Glutamatergic neuron (in vitro differentiated cells): ENCODE data around the gene OPA1. TPM values are rescaled to one million over a fixed set of nuclear protein-coding genes. Genes with fewer than 3 reads are reported as not detected.
A peak's percentile ranks its signal among the peaks of the same experiment; 100 is the strongest.

ENCODE experiments used
- DNase-seq: peaks from one replicate; pipeline ENCODE4 v3.0.0; 2022
- H3K27ac Mint-ChIP-seq: one replicate; pipeline ENCODE4 v1.8.0; 2020; ENCODE audit warnings: mild to moderate bottlenecking, mixed read lengths, inconsistent platforms; ENCODE audit not compliant: unreplicated experiment
- H3K27me3 Mint-ChIP-seq: one replicate; pipeline ENCODE4 v1.8.0; 2020; ENCODE audit warnings: mild to moderate bottlenecking, moderate library complexity, mixed read lengths, inconsistent platforms; ENCODE audit not compliant: unreplicated experiment
- H3K36me3 Mint-ChIP-seq: one replicate; pipeline ENCODE4 v1.8.0; 2020; ENCODE audit warnings: mild to moderate bottlenecking, mixed read lengths, inconsistent platforms; ENCODE audit not compliant: unreplicated experiment
- H3K4me1 Mint-ChIP-seq: one replicate; pipeline ENCODE4 v1.8.0; 2020; ENCODE audit warnings: mild to moderate bottlenecking, low read depth, mixed read lengths, inconsistent platforms; ENCODE audit not compliant: unreplicated experiment
- H3K4me3 Mint-ChIP-seq: one replicate; pipeline ENCODE4 v1.8.0; 2020; ENCODE audit warnings: mild to moderate bottlenecking, mixed read lengths, inconsistent platforms; ENCODE audit not compliant: unreplicated experiment
- H3K9me3 Mint-ChIP-seq: one replicate; pipeline ENCODE4 v1.8.0; 2020; ENCODE audit warnings: mild to moderate bottlenecking, moderate library complexity, mixed read lengths, inconsistent platforms; ENCODE audit not compliant: unreplicated experiment
- total RNA-seq: library from RNA; stranded (reverse); fragmentation: NEBNext Ultra II Directional; extraction: Animal tissue kit (Norgen Biotek cat#: 25700); gene quantifications from one replicate; pipeline ENCODE4 v1.2.1, GENCODE V29; 2021; ENCODE audit not compliant: unreplicated experiment
- TF ChIP-seq, protein P1 (sequence below): fragments of 200-600 bp; sonication (generic); IDR thresholded peaks from one replicate; pipeline ENCODE4 v1.5.0; 2021; ENCODE audit not compliant: partially characterized antibody, unreplicated experiment

OPA1 gene
- total RNA-seq, 1 donor from 2014 or later, result 122 TPM

DNA sequence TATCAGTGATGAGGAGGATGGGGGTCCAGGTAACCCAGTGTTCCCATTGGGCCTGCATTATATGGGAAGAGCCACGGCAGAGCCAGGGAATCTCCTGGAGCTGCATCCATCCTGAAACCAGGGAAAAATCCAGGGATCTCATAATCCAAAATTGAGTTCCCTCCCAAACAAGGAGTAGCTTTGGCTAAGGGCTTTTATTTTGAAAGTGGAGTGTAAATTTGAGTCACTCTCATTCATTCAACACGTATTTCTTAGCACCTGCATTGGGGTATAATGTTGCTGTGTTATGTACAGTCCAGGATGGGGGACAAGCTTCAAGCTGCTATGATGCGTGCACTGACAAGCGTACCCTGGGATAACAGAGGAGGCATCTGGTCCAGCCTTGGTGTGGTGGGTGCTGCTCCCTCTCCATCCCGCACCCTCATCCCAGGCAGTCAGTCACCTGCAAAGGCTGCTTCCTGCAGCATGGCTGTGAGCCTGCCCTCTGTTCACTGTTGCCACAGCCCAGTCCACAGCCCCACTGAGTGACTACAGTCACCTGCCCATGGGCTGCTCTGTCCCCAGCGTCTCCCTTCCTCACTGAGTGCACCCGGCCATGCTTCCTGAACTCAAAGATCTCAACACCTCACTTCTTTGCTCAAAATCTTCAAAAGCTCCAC is 135.6 kb downstream of the OPA1 start:
- Mint-ChIP-seq H3K9me3 (peaks cover 2% of the 10 kb centered on the region), H3K4me3 (no peak overlapping the region), H3K27me3 (peaks cover 1% of the 10 kb centered on the region), H3K36me3 (no peaks in the 10 kb centered on the region), H3K27ac (no peak overlapping the region), H3K4me1 (peaks cover 8% of the 10 kb centered on the region)
- TF ChIP-seq, protein P1, sequence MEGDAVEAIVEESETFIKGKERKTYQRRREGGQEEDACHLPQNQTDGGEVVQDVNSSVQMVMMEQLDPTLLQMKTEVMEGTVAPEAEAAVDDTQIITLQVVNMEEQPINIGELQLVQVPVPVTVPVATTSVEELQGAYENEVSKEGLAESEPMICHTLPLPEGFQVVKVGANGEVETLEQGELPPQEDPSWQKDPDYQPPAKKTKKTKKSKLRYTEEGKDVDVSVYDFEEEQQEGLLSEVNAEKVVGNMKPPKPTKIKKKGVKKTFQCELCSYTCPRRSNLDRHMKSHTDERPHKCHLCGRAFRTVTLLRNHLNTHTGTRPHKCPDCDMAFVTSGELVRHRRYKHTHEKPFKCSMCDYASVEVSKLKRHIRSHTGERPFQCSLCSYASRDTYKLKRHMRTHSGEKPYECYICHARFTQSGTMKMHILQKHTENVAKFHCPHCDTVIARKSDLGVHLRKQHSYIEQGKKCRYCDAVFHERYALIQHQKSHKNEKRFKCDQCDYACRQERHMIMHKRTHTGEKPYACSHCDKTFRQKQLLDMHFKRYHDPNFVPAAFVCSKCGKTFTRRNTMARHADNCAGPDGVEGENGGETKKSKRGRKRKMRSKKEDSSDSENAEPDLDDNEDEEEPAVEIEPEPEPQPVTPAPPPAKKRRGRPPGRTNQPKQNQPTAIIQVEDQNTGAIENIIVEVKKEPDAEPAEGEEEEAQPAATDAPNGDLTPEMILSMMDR, result no peak
- DNase-seq, result no peak

DNA sequence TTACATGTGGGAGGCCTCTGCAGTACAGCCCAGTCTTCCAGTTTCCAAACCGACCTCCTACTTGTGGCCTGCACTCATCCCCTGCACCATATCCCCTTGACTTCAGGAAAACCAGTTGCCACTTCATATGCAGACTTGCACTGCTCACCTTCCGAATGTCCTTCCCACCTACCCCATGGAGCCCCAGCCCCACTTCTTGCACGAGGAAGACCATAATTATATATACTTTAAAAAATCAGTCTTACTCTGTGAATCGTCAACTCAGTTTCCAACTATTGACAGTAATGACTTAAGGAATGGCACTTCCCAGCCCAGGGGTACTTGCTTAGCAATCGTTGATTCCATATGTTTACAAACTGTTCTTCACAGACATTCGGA is 136.1 kb downstream of the OPA1 start:
- H3K27me3 Mint-ChIP-seq, result peaks cover 1% of the 10 kb centered on the region

DNA sequence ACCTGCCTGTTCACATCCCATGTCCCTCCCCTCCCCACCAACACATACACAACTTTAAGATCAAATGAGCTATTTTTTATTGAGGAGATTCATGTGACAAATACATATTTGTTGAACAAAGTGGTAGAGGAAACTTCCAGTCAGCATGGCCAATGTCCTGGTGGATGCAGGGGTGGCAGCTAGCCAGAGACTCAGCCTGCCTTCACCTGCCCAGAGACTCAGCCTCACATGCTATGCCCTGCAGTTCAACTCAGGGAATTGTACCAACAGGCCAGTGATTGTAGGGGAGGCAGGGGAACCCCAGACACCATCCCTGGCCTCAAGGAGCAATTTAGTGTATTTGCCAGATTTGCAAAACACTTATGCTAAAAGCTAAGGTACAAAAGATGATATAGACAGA is 136.6 kb downstream of the OPA1 start:
- H3K4me3 Mint-ChIP-seq, result no peak overlapping the region
- TF ChIP-seq, protein P1, result no peak
- H3K9me3 Mint-ChIP-seq, result peaks cover 2% of the 10 kb centered on the region
- no peaks in the 10 kb centered on the region for H3K36me3 Mint-ChIP-seq
- DNase-seq, result no peak
- H3K27me3 Mint-ChIP-seq, result peaks cover 1% of the 10 kb centered on the region
- H3K4me1 Mint-ChIP-seq, result peaks cover 8% of the 10 kb centered on the region
- H3K27ac Mint-ChIP-seq, result no peak overlapping the region

More for the DNA sequence above, 136.1 kb downstream of the OPA1 start:
- Mint-ChIP-seq H3K4me1 (peaks cover 8% of the 10 kb centered on the region), H3K4me3 (no peak overlapping the region), H3K36me3 (no peaks in the 10 kb centered on the region), H3K9me3 (peaks cover 2% of the 10 kb centered on the region), H3K27ac (no peak overlapping the region)
- no peak for DNase-seq
- TF ChIP-seq, protein P1, result no peak

DNA sequence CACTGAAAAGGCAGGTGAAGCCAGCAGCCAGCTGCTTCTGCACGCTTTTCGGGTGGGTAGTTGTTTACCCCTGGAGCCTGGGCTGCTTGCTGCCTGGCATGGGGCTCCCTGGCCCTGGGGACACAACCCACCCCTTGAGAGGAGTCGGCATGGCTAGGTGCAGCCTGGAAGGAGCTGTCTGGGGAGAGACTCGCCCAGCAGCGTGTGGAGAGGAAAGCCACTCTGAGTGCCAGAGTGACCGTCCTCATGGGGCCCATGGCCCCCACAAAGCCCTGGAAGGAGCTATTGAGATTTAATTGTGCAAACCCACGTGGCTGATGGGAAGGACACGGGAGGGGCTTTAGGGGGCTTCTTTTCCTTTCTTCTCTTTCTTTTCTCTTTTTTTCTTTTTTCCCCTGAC is 137.5 kb downstream of the OPA1 start:
- peaks cover 1% of the 10 kb centered on the region for H3K27me3 Mint-ChIP-seq
- no peak overlapping the region for H3K27ac Mint-ChIP-seq
- no peak for DNase-seq

DNA sequence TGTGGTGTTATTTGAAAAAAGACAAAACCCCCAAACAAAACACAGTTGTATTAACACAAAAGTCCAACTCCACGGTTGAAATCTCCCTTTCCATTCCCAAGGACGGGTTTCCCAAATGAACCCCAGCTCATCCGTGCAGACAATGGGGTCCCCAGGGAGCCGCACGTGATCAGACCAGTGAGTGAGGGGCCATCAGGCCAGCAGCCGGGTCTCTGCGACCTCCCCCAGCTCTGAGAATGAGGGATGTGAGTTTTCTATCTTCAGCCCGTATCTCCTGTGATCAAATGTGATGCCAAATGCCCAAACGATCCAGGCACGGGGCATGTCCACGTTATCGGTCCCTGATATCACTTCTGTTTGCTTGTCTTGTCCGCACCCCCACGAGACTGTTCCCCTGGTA is 138.0 kb downstream of the OPA1 start:
- TF ChIP-seq, protein P1, result no peak
- DNase-seq, result peak; percentile 36
- peak overlapping the region; percentile 52 for H3K27ac Mint-ChIP-seq
- H3K9me3 Mint-ChIP-seq, result peaks cover 2% of the 10 kb centered on the region
- no peaks in the 10 kb centered on the region for H3K36me3 Mint-ChIP-seq
- H3K4me1 Mint-ChIP-seq, result peaks cover 8% of the 10 kb centered on the region
- peaks cover 3% of the 10 kb centered on the region for H3K27me3 Mint-ChIP-seq
- H3K4me3 Mint-ChIP-seq, result peak overlapping the region; percentile 38

More for the DNA sequence above, 137.5 kb downstream of the OPA1 start:
- peak overlapping the region; percentile 38 for H3K4me3 Mint-ChIP-seq
- peaks cover 2% of the 10 kb centered on the region for H3K9me3 Mint-ChIP-seq
- H3K36me3 Mint-ChIP-seq, result no peaks in the 10 kb centered on the region
- TF ChIP-seq, protein P1, result no peak
- peaks cover 8% of the 10 kb centered on the region for H3K4me1 Mint-ChIP-seq
